ENCODE measurements around the gene MUC5B.
"Not testable (repeated sequence)": the region's sequence is repeated elsewhere in the genome, so short reads cannot be mapped to it uniquely, and the experiment has no call there.

The MUC5B gene

GRCh38 chr11:1222491-1223345 lies at the start of gene MUC5B:
TSS of gene MUC5B (plus strand) at chr11:1223066. CDS start at chr11:1223124, 58 bp downstream.
- peak; percentile 42 for DNase-seq

GRCh38 chr11:1173396-1173795 lies 49.5 kb upstream of the MUC5B start:
- not testable (repeated sequence) for DNase-seq

DNA sequence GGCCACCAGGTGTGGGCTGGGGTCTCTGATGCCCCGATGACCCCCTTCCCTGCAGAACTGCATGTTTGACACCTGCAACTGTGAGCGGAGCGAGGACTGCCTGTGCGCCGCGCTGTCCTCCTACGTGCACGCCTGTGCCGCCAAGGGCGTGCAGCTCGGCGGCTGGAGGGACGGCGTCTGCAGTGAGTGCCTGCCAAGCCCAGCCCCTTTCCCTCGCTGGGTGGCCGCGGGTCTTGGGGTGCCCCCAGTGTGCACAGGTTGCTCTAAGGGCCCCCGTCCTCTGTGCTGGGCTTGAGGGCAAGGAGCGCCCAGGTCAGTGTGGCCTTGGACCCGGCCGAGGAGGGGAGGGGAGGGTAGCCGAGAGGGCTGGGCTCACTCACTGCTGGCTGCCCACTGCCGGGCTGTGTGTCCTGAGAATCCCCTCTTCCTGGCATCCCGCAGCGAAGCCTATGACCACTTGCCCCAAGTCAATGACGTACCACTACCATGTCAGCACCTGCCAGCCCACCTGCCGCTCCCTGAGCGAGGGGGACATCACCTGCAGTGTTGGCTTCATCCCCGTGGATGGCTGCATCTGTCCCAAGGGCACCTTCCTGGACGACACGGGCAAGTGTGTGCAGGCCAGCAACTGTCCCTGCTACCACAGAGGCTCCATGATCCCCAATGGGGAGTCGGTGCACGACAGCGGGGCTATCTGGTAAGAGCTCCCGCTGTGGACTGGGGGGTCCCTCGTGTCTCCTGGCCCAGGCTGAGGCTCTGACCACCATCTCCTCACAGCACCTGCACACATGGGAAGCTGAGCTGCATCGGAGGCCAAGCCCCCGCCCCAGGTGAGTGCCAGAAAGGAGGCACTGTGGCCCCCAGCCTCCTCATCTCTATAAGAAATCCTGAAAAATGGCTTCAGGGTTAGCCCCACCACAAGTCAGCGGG lies 48.2 kb upstream of the MUC5B start:
- no peak for DNase-seq

DNA sequence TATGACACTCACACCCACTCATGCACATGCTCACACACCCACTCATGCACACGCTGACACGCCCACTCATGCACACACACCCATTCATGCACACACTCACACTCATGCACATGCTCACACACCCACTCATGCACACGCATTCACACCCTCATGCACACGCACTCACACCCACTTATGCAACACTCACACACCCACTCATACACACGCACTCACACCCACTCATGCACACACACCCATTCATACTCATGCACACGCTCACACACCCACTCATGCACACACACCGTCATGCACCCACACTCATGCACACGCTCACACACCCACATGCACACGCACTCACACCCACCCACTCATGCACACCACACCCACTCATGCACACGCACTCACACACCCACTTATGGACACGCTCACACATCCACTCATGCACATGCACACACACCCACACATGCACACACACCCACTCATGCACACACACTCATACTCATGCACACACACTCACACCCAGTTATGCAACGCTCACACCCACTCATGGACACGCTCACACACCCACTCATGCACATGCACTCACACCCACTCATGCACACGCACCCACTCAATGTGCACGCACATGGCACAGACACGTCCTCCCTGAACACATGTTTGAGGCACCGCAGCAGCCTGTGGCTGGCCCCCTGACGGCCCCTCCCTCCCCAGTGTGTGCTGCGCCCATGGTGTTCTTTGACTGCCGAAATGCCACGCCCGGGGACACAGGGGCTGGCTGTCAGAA lies 47.2 kb upstream of the MUC5B start:
- no peak for DNase-seq

GRCh38 chr11:1176224-1177019 lies 46.4 kb upstream of the MUC5B start:
- no peak for DNase-seq

GRCh38 chr11:1177020-1177770 lies 45.7 kb upstream of the MUC5B start:
- no peak for DNase-seq

DNA sequence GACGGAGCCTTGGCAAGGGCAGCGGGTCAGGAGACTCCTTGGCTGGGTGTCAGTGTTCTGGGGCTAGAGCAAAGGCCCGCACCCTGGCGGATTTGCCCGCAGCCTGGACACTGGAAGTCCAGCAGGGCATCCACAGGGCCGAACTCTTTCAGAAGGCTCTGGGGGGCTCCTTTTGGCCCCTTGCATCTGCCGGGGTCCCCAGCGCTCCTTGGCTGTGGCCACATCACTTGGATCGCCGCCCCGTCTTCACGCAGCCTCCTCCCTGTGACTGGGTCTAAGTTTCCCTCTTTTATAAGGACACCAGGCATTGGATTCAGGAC lies 45.1 kb upstream of the MUC5B start:
- no peak for DNase-seq

DNA sequence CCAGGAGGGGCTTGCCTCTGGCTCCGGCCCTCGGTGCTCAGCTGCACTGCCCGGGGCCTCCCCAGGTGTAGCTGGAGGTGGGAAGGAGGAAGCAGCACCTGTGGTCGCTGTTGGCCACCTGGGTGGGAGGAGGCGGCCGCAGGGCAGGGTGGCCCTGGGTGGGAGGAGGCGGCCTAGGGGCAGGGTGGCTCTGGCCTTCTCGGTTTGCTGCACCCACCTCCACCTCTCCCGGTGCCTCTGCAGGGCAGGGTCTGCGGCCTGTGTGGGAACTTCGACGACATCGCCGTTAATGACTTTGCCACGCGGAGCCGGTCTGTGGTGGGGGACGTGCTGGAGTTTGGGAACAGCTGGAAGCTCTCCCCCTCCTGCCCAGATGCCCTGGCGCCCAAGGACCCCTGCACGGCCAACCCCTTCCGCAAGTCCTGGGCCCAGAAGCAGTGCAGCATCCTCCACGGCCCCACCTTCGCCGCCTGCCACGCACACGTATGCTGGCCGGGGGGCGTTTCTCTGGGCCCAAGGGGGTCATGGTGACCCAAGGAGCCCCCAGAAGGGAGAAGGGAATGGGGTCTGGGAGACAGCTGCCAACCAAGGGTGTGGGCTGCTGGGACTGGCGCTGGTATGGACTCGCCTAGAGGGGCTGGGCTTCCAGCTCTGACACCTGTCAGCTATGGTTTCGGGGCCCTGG lies 44.5 kb upstream of the MUC5B start:
- DNase-seq = no peak

- no peak for DNase-seq
These were observed 44.0 kb upstream of the MUC5B start for GRCh38 chr11:1178906-1179305.

- no peak for DNase-seq
These were observed 43.2 kb upstream of the MUC5B start for GRCh38 chr11:1179641-1180040.

DNA sequence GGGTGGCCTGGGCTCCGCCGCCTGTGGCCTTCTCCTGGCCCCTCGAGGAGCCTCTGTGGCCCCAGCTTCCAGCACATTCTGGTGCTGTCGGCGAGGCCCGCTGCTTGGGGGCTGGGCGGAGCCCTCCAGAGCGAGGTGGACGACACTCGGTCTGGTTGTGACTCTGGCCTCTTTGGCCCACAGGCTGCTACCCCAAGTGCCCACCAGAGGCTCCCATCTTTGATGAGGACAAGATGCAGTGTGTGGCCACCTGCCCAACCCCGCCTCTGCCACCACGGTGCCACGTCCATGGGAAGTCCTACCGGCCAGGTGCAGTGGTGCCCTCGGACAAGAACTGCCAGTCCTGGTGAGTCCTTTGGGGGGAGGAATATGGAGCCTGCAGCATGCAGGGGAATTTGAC lies 42.7 kb upstream of the MUC5B start:
- DNase-seq = no peak

DNA sequence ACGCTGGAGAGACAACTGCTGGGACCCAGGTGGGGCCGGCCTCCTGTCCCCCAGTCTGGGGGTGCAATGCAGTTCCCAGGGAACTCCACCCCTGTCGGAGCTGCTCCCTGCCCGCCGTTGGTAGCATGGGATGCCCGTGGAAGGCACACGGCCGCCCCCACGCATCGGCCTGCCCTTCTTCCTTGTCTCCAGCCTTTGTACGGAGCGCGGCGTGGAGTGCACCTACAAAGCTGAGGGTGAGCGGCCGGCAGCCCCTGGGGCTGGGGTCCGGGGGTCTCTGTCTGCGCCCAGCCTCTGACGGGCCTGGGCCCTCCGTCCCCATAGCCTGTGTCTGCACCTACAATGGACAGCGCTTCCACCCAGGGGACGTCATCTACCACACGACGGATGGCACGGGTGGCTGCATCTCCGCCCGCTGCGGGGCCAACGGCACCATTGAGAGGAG lies 41.9 kb upstream of the MUC5B start:
- no peak for DNase-seq

- no peak for DNase-seq
These were observed 41.4 kb upstream of the MUC5B start for GRCh38 chr11:1181420-1181819.

GRCh38 chr11:1181853-1182535 lies 40.9 kb upstream of the MUC5B start:
- DNase-seq = no peak

GRCh38 chr11:1184139-1184538 lies 38.7 kb upstream of the MUC5B start:
- DNase-seq = not testable (repeated sequence)

DNA sequence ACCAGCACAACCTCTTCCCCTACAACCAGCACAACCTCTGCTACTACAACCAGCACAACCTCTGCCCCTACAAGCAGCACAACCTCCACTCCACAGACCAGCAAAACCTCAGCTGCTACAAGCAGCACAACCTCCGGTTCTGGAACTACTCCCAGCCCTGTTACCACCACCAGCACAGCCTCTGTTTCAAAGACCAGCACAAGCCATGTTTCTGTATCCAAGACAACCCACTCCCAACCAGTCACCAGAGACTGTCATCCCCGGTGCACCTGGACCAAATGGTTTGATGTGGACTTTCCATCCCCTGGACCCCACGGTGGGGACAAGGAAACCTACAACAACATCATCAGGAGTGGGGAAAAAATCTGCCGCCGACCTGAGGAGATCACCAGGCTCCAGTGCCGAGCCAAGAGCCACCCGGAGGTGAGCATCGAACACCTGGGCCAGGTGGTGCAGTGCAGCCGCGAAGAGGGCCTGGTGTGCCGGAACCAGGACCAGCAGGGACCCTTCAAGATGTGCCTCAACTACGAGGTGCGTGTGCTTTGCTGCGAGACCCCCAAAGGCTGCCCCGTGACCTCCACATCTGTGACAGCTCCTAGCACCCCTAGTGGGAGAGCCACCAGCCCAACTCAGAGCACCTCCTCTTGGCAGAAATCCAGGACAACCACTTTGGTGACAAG lies 34.3 kb upstream of the MUC5B start:
- DNase-seq = peak; percentile 7

DNA sequence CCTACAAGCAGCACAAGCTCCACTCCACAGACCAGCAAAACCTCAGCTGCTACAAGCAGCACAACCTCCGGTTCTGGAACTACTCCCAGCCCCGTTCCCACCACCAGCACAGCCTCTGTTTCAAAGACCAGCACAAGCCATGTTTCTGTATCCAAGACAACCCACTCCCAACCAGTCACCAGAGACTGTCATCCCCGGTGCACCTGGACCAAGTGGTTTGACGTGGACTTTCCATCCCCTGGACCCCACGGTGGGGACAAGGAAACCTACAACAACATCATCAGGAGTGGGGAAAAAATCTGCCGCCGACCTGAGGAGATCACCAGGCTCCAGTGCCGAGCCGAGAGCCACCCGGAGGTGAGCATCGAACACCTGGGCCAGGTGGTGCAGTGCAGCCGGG lies 33.0 kb upstream of the MUC5B start:
- not testable (repeated sequence) for DNase-seq

GRCh38 chr11:1191786-1192470 lies 30.9 kb upstream of the MUC5B start:
- not testable (repeated sequence) for DNase-seq

All from right forelimb (tissue), 1 donor.